ENCODE measurements around the gene TBC1D8. TPM values are rescaled to one million over a fixed set of nuclear protein-coding genes. Genes with fewer than 3 reads are reported as not detected.

TBC1D8 gene
- total RNA-seq, 1 experiment from 2014 or later = 139 TPM

- DNase-seq (ENCODE audit: low read depth, low spot score) (no peak), ATAC-seq (no peak)
- ChIA-PET CTCF (no interaction called here), POLR2A (no interaction called here)
- BruUV-seq (replicated peaks) = no TSS peak
- no peak overlapping the region for H3K27ac ChIP-seq (ENCODE audit: low read length)
- no peaks in the 10 kb centered on the region for H3K4me1 ChIP-seq (ENCODE audit: control insufficient read depth, insufficient read depth, low read length)
- no peak overlapping the region for H3K4me3 ChIP-seq (ENCODE audit: low read depth in 2 of 2, low read length in 2 of 2)
- H3K9me3 ChIP-seq (ENCODE audit: control insufficient read depth, insufficient read depth, low read depth, low read length) = no peaks in the 10 kb centered on the region
- TF ChIP-seq TCF7L2 (IDR thresholded peaks at IDR 0.05; ENCODE audit: low read depth, low read length) (no peak), CTCF (IDR thresholded peaks at IDR 0.05) (no peak), SIN3A (IDR thresholded peaks at IDR 0.05; ENCODE audit: borderline replicate concordance, insufficient read depth, low read depth, low read length) (no peak), POLR2AphosphoS5 (IDR thresholded peaks at IDR 0.05; ENCODE audit: low read depth, low read length) (no peak), REST (IDR thresholded peaks at IDR 0.05; ENCODE audit: insufficient read depth in 1 of 2, low read depth in 2 of 2, low read length in 1 of 2) (no peak)
- H3K36me3 ChIP-seq (ENCODE audit: control insufficient read depth, insufficient read depth, low read length) = no peaks in the 10 kb centered on the region
- in situ Hi-C loops (cut with HindIII; ENCODE audit: low pct_unique_long_range_greater_than_20kb, low sequenced_read_pairs) = no loop called here
- H3K27me3 ChIP-seq (ENCODE audit: control insufficient read depth, insufficient read depth, low read length) = no peaks in the 10 kb centered on the region
- intact Hi-C loops (cut with micrococcal nuclease; ENCODE audit: unreplicated experiment) = no loop called here
Measured at GRCh38 chr2:100964222-100964621, 187.0 kb downstream of the TBC1D8 start.

- no TSS peak for BruUV-seq (replicated peaks)
- H3K27ac ChIP-seq (ENCODE audit: low read length) = no peak overlapping the region
Measured at GRCh38 chr2:100963026-100963375, 188.2 kb downstream of the TBC1D8 start.

More at GRCh38 chr2:100963026-100963375, 188.2 kb downstream of the TBC1D8 start:
- DNase-seq (ENCODE audit: low read depth, low spot score) (no peak), ATAC-seq (no peak)
- no peaks in the 10 kb centered on the region for H3K4me1 ChIP-seq (ENCODE audit: control insufficient read depth, insufficient read depth, low read length)
- H3K9me3 ChIP-seq (ENCODE audit: control insufficient read depth, insufficient read depth, low read depth, low read length) = no peaks in the 10 kb centered on the region
- H3K36me3 ChIP-seq (ENCODE audit: control insufficient read depth, insufficient read depth, low read length) = no peaks in the 10 kb centered on the region
- in situ Hi-C loops (cut with HindIII; ENCODE audit: low pct_unique_long_range_greater_than_20kb, low sequenced_read_pairs) = no loop called here
- TF ChIP-seq POLR2AphosphoS5 (IDR thresholded peaks at IDR 0.05; ENCODE audit: low read depth, low read length) (no peak), SIN3A (IDR thresholded peaks at IDR 0.05; ENCODE audit: borderline replicate concordance, insufficient read depth, low read depth, low read length) (no peak), TCF7L2 (IDR thresholded peaks at IDR 0.05; ENCODE audit: low read depth, low read length) (no peak), REST (IDR thresholded peaks at IDR 0.05; ENCODE audit: insufficient read depth in 1 of 2, low read depth in 2 of 2, low read length in 1 of 2) (no peak), CTCF (IDR thresholded peaks at IDR 0.05) (no peak)
- CTCF ChIA-PET = no interaction called here
- H3K27me3 ChIP-seq (ENCODE audit: control insufficient read depth, insufficient read depth, low read length) = no peaks in the 10 kb centered on the region
- POLR2A ChIA-PET = no interaction called here
- intact Hi-C loops (cut with micrococcal nuclease; ENCODE audit: unreplicated experiment) = no loop called here
- H3K4me3 ChIP-seq (ENCODE audit: low read depth in 2 of 2, low read length in 2 of 2) = no peak overlapping the region

Measured in Panc1 (cell line).